NCI-H345 treated with DMSO at 0.1 percent for 48 hours (cell line): Measurements from ENCODE around the gene USP32.
"Not testable (repeated sequence)": the region's sequence is repeated elsewhere in the genome, so short reads cannot be mapped to it uniquely, and the experiment has no call there.

Experiments
- DNase-seq: peaks from one replicate; lab custom pipeline; 2025; ENCODE audit not compliant: unreplicated experiment; lab: John Stamatoyannopoulos, UW

The USP32 gene

DNA sequence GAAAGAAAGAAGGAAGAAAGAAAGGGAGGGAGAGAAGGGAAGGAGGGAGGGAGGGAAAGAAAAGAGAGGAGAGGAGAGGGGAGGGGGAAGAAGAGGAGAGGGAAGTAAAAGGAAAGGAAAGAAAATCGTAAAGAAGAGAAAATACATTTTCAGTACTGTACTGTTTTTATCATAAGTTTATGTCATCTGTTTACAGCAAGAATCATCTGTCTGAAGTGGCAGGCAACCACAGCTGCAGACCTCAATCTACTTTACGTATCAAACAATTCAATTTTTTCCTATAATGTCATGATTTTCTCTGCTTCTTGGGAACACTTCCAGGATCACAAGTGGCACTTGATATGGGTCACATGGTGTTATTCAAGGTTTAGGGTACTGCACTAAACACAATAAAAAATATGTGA is 58.3 kb downstream of the USP32 start:
- DNase-seq = no peak

DNA sequence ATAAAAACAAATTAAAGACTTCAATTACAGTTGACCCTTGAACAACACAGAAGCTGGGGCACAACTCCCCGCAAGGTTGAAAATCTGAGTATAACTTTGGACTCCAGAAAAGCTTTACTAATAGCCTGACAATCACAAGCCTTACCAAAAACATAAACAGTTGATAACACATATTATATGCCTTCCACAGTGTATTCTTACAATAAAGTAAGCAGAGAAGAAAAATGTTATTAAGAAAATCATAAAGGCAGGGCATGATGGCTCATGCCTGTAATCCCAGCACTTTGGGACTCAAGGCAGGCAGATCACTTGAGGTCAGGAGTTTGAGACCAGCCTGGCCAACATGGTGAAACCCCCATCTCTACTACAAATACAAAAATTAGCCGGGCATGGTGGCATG is 58.9 kb downstream of the USP32 start:
- not testable (repeated sequence) for DNase-seq

DNA sequence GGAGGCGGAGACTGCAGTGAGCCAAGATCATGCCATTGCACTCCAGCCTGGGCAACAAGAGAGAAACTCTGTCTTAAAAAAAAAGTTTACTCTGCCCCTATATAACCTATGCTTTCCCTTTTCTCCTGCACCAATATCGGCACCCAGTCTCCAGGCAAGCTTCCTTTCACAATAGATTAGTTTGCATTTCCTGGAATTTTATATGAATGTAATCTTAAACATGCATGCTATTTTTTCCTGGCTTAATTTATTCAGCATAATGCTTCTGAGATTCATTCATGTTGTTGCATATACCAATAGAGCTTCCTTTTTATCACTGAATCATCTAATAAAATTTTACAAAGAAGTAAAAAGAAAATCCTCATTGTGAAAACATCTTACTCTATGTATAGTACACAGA is 59.4 kb downstream of the USP32 start:
- DNase-seq = no peak

DNA sequence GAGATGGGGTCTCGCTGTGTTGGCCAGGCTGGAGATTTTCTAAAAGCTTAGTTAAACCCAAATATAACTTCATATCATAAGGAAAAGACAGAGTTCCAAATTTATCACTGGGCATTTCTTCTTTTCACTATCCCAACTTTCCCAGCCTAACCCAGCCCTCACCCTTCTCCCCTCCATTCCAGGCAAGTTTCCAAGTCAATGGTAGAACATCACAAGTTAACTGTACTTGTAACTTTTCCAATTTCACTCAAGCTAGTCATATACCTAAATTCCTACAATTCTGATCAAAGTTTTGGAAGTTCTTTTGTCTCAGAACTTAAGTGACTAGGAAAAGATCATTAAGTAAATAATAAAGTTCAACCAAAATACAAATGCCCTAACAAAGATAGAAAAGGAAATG is 61.2 kb downstream of the USP32 start:
- DNase-seq = no peak

DNA sequence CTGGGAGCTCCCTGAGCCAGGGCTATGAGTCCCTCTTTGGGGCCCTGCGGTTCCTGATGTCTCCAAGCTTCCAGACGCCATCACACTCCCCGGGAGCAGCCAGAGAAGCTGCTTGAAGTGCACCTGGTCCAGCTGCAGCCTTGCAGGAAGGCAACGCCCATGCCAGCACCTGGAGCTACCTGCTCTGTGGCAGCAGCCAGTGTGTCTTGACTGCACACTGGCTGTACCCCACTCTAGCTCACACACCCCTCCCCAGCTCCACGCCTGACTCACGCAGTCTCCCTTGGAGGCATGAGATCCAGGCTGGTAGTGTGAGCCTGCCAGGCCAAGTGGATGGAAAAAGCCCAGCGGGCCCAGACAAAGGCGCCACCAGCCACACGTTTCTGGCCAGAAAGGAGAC is 63.3 kb downstream of the USP32 start:
- DNase-seq = no peak

DNA sequence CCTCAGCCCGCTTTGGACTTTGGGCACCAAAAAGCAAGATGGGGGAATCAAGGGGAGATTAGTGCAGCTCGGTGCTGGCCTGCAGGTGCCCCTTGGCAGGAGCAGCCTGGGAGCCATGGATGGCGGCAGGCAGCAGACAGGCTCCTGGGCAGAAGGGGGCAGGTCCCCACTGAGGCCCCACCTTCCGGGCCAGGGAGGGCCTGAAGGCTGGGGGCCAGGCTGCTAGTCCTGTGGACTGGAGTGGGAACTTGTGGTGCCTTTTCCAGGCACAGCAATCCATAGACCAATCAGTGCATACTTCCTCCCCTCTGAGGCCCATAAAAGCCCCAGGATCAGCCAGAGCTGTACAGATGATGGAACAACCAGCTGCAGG is 64.0 kb downstream of the USP32 start:
- no peak for DNase-seq

DNA sequence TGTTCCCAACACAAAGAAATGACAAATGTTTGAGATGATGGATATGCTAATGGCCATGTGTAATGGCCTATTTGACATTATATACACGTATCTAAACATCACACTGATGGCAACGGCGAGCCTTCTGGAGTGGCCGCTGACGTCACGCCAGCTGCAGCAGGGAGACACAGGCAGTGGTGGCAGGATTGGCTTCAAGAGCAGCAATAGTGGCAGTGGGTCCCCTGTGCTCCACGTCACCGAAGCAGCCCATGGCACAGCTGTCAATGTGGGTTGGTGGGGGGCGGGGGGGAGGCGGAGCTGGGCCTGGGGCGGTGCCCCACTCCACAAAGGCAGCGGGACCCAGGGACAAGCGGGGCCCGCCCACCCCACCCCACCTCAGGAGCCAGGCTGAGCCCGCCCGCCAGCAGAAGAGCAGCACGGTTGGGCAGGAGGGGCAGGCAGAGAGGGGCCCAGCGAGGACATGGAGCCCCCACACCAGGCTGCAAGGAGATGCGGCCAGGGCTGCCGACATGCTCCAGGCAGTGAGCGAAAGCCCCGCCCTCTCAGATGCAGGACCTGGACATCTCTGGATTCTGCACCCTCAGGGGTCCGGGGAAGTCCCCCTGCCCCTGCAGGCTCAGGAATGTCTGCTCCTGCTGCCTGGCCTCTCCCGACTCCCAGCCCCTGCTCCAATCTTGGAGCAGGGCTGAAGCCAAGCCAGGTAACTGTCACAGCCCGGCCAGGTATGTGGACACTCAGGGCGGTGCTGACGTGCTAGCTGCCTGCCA is 64.6 kb downstream of the USP32 start:
- no peak for DNase-seq

DNA sequence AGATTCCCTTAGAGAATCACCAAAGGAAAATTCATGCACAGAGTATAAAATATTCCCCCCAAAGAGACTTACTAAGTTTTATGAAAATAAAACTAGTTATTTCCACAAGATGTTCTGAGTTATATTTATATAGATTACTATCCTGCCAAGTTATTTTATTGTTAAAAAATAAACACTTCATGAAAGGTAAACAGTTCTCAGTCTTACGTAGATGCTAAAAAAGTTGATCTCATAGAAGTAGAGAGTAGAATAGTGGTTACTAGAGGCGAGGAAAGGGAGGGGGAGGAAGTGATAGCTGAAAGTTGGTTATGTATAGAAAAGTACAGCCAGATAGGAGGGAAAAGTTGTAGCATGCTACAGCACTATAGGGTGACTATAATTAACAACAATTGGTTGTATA is 65.2 kb downstream of the USP32 start:
- DNase-seq = no peak

DNA sequence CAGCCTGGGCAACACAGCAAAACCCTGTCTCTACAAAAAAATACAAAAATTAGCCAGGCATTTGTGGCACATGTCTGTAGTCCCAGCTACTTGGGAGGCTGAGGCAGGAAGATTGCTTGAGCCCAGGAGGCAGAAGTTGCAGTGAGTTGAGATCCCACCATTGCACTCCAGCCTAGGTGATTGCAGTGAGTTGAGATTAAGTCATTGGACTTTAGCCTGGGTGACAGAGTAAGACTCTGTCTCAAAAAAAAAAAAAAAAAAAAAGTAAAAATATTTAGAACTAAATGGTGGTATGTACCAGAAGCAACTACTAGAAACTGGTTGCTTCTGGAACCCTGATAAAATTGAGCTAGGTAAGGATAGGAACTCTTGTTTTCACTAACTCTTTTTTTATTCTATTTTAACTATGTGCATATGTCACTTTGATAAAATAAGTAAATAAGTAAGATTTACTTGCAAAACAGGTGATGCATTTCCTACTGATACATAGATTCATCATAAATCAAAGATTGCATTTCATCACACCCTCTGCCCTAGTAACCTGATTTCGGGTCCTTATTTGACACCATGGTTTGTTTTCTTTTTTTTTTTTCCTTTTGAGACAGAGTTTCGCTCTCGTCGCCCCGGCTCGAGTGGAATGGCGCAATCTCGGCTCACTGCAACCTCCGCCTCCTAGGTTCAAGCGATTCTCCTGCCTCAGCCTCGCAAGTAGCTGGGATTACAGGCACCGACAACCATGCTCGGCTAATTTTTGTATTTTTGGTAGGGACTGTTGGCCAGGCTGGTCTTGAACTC is 66.0 kb downstream of the USP32 start:
- no peak for DNase-seq

DNA sequence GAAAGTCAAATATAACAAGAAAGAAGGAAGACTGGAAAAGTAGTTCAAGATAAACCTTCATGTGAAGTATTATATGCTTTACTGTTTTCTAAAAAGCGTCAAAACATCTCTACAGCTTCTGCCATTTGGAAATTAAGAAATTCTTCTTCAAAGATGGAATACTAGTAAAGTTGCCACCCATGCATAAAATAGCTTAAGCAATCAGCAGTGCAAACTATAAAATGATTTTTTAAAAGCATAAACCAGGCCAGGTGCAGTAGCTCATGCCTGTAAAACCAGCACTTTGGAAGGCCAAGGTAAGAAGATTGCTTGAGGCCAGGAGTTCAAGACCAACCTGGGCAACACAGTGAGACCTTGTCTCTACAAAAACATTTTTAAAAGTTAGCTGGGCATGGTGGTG is 68.2 kb downstream of the USP32 start:
- no peak for DNase-seq

DNA sequence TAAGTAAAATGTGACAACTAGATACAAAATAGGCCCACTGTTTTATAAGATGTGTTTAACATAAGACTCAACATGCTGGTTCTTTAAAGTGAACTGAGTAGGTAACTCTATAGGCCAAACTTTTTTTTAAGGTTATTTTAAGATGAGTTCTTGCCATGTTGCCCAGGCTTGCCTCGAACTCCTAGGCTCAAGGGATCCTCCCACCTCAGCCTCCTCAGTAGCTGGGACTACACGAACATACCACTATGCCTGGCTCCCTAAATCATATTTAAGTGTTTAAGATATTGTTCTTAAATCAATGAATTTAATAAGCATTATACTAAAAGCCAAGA is 69.9 kb downstream of the USP32 start:
- DNase-seq = no peak

DNA sequence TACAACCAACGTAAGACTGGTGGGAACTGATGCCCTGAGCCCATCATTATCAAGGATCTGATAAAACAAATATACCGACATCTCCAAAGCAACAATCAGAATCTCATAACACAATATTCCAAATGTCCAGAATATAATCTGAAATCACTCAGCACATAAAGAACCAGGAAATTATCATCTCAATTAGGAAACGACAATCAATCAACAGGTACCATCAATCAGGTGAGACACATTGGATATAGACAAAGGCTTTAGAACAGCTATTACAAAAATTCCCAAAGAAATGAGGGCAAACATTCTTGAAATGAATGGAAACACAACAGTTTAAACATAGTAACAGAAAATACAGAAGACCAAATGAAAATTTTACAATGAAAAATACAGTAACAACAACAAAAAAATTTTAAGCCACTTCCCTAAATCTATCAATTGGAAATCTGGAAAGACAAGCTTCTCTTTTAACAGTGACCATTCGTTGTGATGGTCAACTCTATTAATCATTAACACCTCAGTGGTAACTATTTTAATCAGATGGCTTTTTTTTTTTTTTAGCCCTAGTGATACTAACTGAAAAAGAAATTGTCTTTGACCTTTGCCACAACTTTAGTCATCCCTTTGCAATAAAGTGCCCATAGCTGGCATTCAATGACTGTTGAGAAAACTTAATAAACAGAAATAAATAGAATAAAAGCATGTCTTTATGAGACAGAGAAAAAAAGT is 70.4 kb downstream of the USP32 start:
- DNase-seq = no peak

DNA sequence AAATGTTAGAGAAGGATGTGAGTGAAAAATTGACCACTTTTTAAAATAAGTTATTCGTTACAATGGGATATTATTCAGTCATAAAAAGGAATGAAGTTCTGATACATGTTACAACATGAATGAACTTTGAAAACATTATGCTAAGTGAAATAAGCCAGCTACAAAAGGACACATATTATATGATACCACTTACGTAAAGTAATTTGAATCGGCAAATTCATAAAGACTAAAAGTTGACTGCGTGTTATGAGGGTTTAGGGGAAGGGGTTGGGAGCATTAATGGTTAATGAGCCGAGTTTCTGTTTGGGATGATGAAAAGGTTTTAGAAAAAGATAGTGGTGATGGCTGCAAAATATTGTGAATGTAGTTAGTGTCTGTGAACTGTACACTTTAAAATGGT is 73.1 kb downstream of the USP32 start:
- no peak for DNase-seq

DNA sequence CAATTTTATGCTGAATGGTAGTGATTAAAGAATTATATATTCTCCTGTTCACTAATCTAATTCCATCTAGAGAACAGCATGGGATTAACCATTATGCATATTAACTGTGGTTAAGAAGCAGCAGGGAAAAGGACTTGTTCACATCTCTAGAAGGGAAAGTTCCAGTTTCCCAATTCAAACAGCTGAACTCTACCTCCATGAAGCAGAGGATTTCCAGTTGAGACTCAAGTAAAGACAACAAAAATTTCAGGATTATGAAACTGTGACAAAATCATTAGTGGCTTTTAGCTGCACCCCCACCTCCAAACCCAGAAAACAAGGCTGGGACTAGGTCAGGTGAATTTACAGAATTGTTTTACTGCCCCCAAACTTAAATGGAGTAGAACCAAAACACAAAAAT is 73.6 kb downstream of the USP32 start:
- no peak for DNase-seq

DNA sequence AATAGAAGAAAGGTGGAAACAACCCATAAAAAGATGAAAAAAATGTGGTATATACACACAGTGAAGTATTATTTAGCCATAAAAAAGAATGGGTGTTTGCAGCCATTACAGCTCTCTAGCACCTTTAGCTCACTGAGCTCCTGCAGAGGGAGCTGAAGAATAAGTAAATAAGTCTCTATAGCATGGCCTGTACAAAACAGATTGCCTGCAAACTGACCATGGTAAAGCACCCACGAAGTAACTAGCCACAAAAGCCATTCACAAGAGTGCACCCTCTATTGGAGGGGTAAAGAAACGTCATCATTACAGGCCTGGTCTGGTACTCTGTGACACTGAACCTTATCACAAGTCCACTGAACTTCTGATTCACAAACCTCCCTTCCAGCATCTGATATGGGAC is 76.3 kb downstream of the USP32 start:
- no peak for DNase-seq

DNA sequence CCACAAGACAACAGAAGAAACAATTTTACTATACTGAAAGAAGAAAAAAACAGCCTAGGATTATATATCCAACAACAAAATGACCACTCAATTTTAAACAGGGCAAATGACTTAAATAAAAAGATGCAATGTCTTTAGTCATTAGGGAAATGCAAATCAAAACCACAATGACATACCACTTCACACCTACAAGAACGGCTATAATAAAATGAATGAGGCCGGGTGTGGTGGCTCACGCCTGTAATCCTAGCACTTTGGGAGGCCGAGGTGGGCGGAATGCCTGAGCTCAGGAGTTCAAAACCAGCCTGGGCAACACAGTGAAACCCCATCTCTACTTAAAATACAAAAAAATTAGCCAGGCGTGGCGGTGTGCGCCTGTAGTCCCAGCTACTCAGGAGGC is 77.0 kb downstream of the USP32 start:
- DNase-seq = not testable (repeated sequence)

DNA sequence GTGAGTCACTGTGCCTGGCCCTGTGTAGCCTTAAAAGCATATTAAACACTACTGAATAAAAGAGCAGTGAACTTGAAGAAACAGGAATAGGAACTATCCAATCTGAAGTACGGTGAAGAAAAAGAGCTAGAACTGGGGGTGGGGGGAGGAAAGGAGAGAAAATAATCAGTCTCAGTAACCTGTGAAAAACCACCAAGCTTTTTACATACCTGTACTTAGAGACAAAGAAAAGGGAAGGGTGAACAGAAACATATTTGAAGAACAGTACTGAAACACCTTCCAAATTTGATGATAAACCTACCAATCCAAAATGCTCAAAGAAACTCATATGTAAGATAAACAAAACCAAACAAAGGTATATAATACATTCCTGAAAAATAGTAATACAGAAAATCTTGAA is 77.5 kb downstream of the USP32 start:
- no peak for DNase-seq

DNA sequence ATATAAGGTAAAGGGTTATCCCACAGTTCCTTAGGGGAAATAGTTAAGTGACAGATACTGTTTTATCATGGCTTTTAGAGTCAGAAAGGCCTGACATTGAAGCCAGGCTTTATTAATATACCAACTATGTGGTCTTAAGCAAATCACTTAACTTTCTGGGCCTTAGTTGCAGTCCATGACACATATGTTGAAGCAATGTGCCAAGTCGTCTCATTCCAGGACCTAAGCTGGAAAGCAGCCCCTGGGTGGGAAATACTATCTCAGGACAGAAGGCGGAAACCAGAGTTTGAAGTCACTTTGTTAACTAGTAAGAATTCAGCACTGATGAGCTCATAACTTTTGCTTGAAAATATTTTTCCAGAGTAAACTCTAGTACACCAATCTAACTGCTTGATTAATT is 80.0 kb downstream of the USP32 start:
- DNase-seq = no peak

DNA sequence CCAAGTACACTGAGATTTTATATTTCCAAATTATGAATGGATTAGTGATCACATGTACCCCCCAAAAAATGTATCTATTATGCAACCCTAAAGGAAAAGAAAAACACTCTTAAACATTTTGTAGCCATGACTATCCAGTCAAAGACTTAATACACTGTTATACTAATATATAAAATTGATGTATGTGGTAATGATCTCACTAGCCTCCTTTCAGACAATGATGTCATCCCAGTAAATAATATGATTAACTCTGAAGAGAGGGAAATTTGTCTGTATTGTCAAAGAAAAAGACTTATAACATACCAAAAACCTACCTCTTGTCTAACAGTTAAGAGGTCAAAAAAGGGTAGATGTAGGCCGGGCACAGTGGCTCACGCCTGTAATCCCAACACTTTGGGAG is 80.7 kb downstream of the USP32 start:
- DNase-seq = no peak

DNA sequence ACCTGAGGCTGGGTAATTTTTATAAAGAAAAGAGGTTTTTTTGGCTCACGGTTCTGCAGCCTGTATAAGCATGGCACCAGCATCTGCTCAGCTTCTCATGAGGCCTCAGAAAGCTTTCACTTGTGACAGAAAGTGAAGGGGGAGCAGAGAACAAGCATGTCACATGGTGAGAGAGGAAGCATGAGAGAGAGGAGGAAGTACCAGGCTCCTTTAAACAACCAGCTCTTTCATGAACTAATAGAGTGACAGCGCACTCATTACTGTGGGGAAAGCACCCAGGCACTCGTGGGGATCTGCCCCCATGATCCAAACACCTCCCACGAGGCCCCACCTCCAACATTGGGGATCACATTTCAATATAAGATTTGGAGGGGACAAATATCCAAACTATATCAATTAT is 86.8 kb downstream of the USP32 start:
- no peak for DNase-seq

DNA sequence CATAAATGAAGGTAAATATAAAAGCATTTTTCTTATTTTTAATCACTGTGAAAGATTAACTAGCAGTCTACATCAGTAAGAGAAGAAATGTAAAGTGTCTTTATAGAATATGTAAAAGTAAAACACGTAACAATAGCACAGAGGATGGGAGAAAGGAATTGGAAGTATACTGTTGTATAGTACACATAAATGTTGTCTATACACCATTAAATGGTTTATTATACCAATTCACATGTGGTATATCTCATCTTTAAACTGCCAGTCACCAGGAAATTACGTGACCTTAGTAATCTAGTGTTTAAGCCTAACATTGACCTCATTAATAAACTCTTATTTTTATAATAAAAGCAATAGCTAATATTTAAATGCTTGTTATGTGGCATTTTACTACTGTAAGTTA is 87.4 kb downstream of the USP32 start:
- no peak for DNase-seq

DNA sequence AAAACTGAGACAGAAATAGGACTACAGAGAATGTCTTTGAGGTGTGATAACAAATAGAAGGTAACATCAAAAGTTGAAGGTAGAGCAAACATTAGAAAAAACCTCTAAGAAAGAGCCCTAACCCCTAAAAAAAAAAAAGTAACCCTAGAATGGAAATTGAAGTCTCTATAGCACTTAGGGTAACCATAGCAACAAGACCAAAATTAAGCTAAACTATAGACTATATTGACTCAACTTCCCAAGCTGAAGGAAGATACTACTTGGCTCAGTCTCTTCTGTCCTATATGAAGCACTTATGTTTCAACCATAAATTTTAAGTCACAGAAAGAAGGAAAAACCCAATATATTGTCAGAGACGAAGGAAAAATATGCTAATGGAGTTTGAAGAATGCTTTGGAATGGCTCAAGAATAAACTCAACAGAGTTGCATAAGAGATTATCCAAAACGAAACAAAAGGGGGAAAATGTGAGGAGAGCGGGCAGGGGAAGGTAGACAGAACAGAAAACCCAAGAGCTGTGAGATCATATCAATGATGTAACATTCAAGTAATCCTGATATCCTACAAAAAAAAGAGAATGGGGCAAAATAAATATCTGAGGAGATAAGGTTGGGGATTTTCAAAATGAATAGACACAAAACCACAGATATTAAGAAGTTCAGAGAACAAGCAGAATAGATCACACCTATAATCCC is 88.4 kb downstream of the USP32 start:
- no peak for DNase-seq
